Hypothalamus (tissue), 51 donors: ENCODE data around the gene FSTL4.
"Not testable (repeated sequence)": the region's sequence is repeated elsewhere in the genome, so short reads cannot be mapped to it uniquely, and the experiment has no call there.

Experiments used
- DNase-seq, 51 donors: peaks; one replicate each; lab custom pipeline; 2025; lab: John Stamatoyannopoulos, UW

FSTL4 gene

GRCh38 chr5:133220851-133221674, 391.3 kb downstream of the FSTL4 start:
- DNase-seq: no peak

GRCh38 chr5:133219296-133219695, 393.0 kb downstream of the FSTL4 start:
- no peak for DNase-seq

DNA sequence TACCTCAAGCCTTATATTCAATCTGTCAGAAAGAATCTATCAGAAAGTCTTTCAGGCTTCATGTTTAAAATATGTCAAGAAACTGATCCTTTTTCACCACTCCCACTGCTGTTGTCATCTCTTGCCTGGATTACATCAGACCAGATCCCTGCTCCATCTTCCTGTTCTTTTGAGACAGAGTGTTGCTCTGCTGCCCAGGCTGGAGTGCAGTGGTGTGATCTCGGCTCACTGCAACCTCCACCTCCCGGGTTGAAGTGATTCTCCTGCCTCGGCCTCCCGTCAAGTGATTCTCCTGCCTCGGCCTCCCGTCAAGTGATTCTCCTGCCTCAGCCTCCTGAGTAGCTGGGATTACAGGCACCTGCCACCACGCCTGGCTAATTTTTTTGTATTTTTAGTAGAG, 396.2 kb downstream of the FSTL4 start:
- DNase-seq: not testable (repeated sequence)

GRCh38 chr5:133214153-133214820, 398.1 kb downstream of the FSTL4 start:
- DNase-seq: no peak

DNA sequence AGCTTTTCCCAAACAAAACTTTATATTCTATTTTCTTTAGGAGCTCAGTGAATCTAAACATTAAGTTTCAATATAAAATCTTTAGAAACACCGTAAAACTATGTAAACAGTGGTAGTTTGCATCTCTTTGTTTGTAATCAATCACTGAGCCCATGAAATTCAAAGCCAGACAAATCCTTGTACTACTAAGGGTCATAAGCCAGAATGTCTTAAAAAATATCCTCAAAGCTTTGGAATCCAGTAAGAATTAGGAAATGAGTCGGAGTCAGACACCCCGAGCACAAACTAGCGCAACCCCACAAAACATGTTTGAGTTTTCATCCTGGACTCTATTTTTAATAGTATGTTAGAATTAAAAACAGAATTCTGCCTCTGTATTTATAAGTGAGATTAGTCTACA, 406.7 kb downstream of the FSTL4 start:
- DNase-seq: no peak

DNA sequence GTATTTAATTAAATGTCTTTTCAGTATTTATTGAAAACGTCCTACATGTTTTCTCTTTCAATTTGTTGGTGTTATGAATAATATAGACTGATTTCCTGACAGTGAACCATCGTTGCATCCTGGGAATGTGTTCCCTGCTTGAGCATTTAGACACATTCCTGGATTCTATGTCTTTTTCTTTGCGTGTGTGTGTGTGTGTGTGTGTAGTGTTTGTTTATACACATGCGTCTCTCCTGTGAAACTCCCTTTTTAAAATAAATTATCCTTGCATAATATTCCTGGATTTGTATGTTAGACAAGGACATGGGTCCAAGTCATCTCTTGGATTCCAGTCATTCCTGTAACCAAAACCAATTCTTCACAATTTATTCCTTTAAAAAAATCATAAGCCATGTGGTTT, 407.1 kb downstream of the FSTL4 start:
- DNase-seq: no peak

- DNase-seq: no peak
These were observed 408.7 kb downstream of the FSTL4 start for GRCh38 chr5:133203317-133204305.

GRCh38 chr5:133202066-133202665, 410.2 kb downstream of the FSTL4 start:
- no peak for DNase-seq

- no peak for DNase-seq
These were observed 411.0 kb downstream of the FSTL4 start for GRCh38 chr5:133201310-133201709.

GRCh38 chr5:133200256-133200655, 412.1 kb downstream of the FSTL4 start:
- DNase-seq: no peak

DNA sequence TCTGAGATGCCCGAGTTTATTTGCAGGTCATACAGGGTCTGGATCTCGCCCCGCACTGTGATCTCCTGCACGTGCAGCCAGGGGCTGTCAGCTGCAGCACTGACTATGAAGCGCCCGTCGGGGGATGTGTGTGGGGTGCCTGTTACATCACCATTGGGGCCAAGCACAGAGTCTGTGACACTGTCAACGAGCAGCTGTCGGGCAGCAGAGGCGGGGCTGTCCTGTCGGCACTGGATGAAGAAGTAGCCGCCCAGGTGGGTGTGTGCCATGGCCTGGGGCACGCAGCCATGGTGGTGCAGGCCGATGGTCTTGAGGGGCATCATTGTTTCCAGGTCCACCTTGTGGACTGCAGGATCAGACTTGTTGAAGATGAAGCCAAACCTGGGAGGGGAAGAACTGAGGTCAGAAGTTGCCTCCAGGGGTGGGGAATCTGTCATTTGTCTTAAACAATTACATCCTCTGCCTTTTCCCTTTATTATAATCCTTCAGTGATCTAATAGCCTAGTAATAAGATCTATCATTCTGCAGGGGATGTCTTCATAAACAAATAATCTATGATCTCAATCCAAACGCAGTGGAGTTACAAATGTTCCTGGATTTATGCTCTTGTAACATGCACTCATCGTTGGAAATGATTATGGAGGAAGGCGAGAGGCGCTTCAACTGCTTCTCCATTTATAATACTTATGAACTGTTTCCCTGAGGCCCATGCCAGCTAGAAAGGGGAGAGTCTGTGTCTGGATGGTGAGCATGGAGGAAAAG, 412.7 kb downstream of the FSTL4 start:
- DNase-seq: no peak

DNA sequence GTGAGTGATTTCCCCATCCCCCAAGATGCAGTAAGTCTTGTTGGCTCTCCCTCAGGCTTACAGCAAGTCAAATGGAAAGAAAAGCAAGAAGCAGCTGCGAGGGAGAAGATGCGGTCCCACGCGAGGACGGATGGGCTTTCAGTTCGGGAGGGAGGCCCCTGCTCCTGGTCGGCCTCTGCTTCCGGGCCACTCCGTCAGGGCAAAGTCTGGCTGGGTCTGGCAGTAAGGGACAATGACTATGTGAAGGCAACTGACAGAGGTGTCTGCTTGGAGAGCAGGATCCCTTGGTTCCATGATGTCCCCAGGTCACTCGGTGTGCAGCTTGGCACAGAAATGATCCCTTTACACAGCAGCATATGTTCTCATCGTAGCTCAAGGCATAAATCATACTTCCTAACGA, 413.8 kb downstream of the FSTL4 start:
- no peak for DNase-seq

DNA sequence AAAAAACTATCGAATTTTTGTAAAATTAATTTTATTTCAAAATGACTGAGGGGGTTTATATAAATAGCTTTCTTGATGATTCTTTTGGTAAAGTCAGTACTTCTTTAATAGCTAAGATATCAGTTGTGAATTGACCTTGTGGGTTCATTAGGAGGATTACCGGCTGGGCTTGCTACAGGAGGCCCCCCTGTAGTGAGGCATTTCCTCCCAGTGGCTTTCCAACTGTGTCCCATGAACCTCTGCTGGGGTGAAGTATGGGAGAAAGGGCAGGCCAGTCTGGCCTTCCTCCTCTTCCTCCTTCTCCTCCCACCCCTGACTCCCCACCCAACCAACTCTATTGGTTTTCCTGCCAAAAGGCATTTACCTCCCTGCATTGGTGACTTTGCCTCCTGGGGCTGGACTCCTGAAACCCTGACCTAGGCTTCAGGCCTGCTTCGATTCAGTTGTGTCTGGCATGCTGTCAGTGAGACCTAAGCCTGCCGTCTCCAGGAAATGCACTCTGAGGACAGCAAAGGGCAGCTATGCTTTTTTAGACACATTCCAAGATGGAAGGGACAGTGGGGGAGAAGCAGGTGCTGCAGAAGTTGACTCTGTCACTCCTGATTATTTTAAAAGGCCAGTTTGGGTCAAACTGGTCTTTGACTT, 415.8 kb downstream of the FSTL4 start:
- DNase-seq: no peak

DNA sequence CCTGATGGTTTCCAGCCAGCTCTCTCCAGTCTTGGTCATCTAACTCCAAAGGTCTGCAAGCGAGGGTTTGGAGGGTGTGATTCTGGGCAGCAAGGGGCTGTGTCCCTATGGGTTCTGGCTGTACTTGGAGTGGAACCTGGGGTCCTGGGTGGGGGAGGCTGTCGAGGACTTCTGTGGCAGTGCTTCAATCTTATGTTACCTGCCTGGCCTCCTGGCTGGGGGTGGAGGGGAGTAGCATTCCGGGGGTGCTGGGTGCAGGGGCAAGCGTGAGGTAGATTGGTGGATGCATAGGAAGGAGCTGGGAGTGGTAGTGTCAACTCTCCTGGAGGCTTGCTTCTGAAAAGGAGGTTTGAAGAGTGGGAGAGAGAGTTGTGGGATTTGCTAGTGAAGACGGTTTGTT, 417.1 kb downstream of the FSTL4 start:
- no peak for DNase-seq

DNA sequence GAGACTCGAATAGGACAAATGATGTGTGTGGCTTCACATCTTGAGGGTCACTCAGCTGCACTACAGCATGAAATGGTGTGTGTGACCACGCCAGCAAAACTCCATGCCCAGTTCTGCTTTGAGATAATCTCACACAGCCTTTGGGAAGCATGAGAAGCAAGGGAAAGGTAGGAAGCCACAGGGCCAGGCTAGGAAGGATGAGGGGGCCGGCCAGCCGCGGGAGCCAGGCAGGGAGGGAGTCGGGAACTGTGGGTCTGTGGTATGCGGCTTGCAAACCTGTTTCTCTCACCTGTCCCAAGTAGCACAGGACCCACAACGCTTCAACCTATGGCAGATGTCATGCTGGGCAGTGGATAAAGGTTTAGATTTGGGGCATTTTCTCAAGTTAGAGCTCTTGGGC, 418.5 kb downstream of the FSTL4 start:
- no peak for DNase-seq

- DNase-seq: no peak
These were observed 419.6 kb downstream of the FSTL4 start for GRCh38 chr5:133192716-133193115.

GRCh38 chr5:133189881-133190280, 422.5 kb downstream of the FSTL4 start:
- no peak for DNase-seq

GRCh38 chr5:133179405-133179804, 432.9 kb downstream of the FSTL4 start:
- DNase-seq: no peak

- DNase-seq: not testable (repeated sequence)
These were observed 441.5 kb downstream of the FSTL4 start for GRCh38 chr5:133170756-133171387.
